ENCODE measurements around the gene F2RL1.
"Not testable (repeated sequence)": the region's sequence is repeated elsewhere in the genome, so short reads cannot be mapped to it uniquely, and the experiment has no call there.

F2RL1 gene

DNA sequence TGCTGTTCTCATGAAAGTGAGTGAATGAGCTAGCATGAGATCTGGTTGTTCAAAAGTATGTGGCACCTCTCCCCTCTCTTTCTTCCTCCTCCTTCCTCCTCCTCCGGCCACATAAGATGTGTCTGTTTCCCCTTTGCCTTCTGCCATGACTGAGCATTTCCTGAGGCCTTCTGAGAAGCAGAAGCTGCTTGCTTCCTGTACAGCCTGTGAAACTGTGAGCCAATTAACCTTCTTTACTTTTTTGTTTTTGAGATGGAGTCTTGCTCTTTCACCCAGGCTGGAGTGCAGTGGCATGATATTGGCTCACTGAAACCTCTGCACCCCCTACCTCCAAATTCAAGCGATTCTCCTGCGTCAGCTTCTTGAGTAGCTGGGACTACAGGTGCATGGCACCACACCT, 37.1 kb downstream of the F2RL1 start:
- in situ Hi-C loops (cut with HindIII; ENCODE audit: low sequenced_read_pairs) = no loop called here
- TF ChIP-seq, protein P1, sequence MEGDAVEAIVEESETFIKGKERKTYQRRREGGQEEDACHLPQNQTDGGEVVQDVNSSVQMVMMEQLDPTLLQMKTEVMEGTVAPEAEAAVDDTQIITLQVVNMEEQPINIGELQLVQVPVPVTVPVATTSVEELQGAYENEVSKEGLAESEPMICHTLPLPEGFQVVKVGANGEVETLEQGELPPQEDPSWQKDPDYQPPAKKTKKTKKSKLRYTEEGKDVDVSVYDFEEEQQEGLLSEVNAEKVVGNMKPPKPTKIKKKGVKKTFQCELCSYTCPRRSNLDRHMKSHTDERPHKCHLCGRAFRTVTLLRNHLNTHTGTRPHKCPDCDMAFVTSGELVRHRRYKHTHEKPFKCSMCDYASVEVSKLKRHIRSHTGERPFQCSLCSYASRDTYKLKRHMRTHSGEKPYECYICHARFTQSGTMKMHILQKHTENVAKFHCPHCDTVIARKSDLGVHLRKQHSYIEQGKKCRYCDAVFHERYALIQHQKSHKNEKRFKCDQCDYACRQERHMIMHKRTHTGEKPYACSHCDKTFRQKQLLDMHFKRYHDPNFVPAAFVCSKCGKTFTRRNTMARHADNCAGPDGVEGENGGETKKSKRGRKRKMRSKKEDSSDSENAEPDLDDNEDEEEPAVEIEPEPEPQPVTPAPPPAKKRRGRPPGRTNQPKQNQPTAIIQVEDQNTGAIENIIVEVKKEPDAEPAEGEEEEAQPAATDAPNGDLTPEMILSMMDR (IDR thresholded peaks at IDR 0.05; ENCODE audit: low read depth, low read length) = no peak
- DNase-seq (ENCODE audit: low read depth, low spot score) = no peak
- no peak overlapping the region for H3K4me3 ChIP-seq (ENCODE audit: low read depth, low read length)

DNA sequence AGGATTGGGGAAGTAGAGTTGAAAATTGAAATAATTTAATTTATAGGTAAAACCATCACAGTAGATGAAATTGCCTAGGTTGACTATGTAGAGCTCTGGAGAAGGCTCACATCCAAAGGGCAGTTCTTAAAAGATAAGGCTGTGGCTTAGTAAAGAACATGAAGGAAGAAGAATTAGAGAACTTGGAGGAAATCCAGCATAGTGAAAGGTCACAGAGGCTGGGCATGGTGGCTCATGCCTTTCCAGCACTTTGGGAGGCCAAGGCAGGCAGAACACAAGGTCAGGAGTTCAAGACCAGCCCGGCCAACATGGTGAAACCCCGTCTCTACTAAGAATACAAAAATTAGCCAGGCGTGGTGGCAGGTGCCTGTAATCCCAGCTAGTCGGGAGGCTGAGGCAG, 38.0 kb downstream of the F2RL1 start:
- in situ Hi-C loops (cut with HindIII; ENCODE audit: low sequenced_read_pairs); H3K4me3 ChIP-seq (ENCODE audit: low read depth, low read length); DNase-seq (ENCODE audit: low read depth, low spot score): not testable (repeated sequence)

DNA sequence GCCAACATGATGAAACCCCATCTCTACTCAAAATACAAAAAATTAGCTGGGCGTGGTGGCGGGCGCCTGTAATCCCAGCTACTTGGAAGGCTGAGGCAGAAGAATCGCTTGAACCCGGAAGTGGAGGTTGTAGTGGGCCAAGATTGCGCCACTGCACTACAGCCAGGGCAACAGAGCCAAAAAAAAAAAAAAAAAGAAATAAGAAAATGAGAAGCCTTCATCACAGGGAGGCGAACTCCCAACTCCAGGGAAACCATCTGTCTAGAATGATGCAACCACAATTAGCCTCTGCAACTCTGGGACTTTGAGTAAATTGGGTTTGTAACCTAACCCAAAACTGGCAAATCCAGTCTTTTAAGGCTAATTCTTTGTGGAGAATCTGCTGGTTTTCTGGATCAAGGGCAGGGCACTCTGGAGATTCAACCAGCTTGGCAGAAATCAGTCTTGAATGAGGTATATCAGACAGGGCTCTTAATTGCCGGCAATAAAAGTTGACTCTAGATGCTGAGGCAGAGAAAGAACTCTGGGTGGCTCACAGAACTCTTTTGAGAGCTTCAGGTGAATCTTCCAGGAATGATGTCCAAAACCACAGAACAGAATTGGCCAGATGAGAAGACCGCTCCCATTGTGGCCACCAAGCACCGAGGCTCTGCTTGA, 40.9 kb downstream of the F2RL1 start:
- H3K4me3 ChIP-seq (ENCODE audit: low read depth, low read length) = no peak overlapping the region
- in situ Hi-C loops (cut with HindIII; ENCODE audit: low sequenced_read_pairs) = no loop called here
- TF ChIP-seq, protein P1 (IDR thresholded peaks at IDR 0.05; ENCODE audit: low read depth, low read length) = no peak
- DNase-seq (ENCODE audit: low read depth, low spot score) = no peak

DNA sequence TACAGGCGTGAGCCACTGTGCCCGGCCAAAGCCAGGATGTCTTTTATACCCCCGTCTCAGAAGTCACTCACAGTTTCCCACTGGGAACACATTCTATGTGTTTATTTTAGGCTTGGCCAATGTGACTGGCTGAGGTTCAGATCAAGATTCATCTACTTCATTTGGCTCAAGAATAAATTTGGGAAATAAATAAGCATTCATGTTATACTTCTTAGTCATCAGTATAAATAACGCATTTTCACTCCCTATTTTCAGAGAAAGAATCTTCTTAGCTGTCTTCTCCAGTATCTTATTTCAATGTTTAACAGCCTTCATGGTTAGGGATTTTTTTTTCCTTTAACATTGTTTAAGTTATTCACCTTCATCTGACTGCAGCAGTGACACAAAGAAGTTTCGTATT, 42.8 kb downstream of the F2RL1 start:
- TF ChIP-seq, protein P1 (IDR thresholded peaks at IDR 0.05; ENCODE audit: low read depth, low read length) = no peak
- in situ Hi-C loops (cut with HindIII; ENCODE audit: low sequenced_read_pairs) = no loop called here
- H3K4me3 ChIP-seq (ENCODE audit: low read depth, low read length) = no peak overlapping the region
- peak; percentile 43 for DNase-seq (ENCODE audit: low read depth, low spot score)

DNA sequence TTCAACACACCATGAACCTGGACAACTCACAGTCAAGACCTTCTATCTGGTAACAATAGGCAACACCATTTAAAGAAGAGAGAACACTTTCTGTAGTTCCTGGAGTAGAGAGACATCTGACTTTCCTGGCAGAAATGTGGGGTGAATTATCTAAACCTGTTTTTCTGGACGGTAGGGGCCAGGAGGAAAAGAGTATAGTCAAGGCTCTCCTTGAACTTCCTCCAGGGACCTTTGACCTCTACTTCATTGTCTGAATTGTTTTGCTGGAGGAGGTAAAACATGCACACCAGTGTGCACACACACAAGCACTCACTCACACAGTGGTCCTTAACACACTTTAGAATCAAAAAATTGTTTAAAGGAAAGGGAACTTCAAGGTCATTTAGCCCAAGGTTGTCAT, 44.2 kb downstream of the F2RL1 start:
- H3K4me3 ChIP-seq (ENCODE audit: low read depth, low read length) = no peak overlapping the region
- DNase-seq (ENCODE audit: low read depth, low spot score) = no peak
- TF ChIP-seq, protein P1 (IDR thresholded peaks at IDR 0.05; ENCODE audit: low read depth, low read length) = no peak
- in situ Hi-C loops (cut with HindIII; ENCODE audit: low sequenced_read_pairs) = no loop called here

DNA sequence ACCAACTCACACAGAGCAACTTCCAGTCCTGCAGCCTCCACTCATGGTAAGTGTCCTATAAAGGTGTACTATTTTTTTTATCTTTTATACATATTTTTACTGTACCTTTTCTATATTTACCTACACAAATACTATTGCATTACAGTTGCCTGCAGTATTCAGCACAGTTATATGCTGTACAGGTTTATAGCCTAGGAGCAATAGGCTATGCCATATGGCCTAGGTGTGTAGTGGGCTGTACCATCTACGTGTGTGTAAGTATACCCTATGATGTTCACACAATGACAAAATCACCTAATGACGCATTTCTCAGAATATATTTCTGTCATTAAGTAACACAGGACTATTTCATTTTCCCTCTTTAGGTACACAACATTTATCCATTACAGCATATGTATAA, 47.7 kb downstream of the F2RL1 start:
- DNase-seq (ENCODE audit: low read depth, low spot score) = no peak
- H3K4me3 ChIP-seq (ENCODE audit: low read depth, low read length) = no peak overlapping the region
- TF ChIP-seq, protein P1 (IDR thresholded peaks at IDR 0.05; ENCODE audit: low read depth, low read length) = no peak
- in situ Hi-C loops (cut with HindIII; ENCODE audit: low sequenced_read_pairs) = no loop called here

DNA sequence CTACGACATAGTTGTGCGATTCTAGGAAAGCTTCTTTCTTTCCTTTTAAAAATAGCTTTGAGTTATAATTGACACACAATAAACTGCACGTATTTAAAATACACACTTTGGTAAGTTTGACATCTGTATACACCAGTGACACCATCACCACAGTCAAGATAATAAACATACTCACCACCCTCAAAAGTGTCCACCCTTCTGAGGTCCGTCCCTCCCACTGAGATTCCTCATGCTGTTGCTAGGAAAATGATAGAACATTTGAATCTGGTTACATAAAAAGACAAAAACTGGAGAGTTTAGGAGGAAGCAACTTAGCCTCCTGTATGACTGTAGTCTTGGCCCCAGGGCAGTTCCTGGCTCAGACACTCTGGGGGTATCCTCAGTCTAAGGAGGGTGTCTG, 48.2 kb downstream of the F2RL1 start:
- TF ChIP-seq, protein P1 (IDR thresholded peaks at IDR 0.05; ENCODE audit: low read depth, low read length) = no peak
- no peak overlapping the region for H3K4me3 ChIP-seq (ENCODE audit: low read depth, low read length)
- peak; percentile 22 for DNase-seq (ENCODE audit: low read depth, low spot score)
- in situ Hi-C loops (cut with HindIII; ENCODE audit: low sequenced_read_pairs) = no loop called here

All from astrocyte of the spinal cord (primary cell).